Tibial nerve (tissue), 4 donors: ENCODE results near the gene LECT2. TPM values are rescaled to one million over a fixed set of nuclear protein-coding genes. Genes with fewer than 3 reads are reported as not detected.

Experiments
- DNase-seq, 2 donors: peaks; one replicate each; pipeline ENCODE4 v3.0.0-alpha.2; 2019; ENCODE audit warnings: low spot score in 2 of 2
- H3K27ac ChIP-seq, 4 donors: fragments of 200-600 bp; sonication (generic) in 3 of 4; one replicate each; pipeline ENCODE4 v1.5.1; 2017 to 2019; ENCODE audit warnings: mild to moderate bottlenecking in 1 of 4
- H3K27me3 ChIP-seq, 2 donors: fragments of 200-600 bp; sonication (generic) in 1 of 2; one replicate each; pipeline versions ENCODE4 v1.5.1 to v1.6.0; 2017 to 2019
- H3K36me3 ChIP-seq, 3 donors: fragments of 200-600 bp; sonication (generic); one replicate each; pipeline ENCODE4 v1.5.1; 2018 to 2019
- H3K4me1 ChIP-seq, 4 donors: fragments of 200-600 bp; sonication (generic) in 3 of 4; one replicate each; pipeline ENCODE4 v1.5.1; 2017 to 2019
- H3K4me3 ChIP-seq, 4 donors: fragments of 200-600 bp; sonication (generic) in 3 of 4; one replicate each; pipeline ENCODE4 v1.5.1; 2017 to 2019; ENCODE audit warnings: mild to moderate bottlenecking in 1 of 4, moderate library complexity in 1 of 4
- H3K9me3 ChIP-seq, 4 donors: fragments of 200-600 bp; sonication (generic) in 3 of 4; one replicate each; pipeline ENCODE4 v1.5.1; 2017 to 2019
- EP300 ChIP-seq, 2 donors: sonication (generic); formaldehyde crosslinking; IDR thresholded peaks; one replicate each; pipeline ENCODE4 v1.6.1; 2017; ENCODE audit warnings: antibody characterized with exemption in 2 of 2, mild to moderate bottlenecking in 1 of 2
- POLR2A ChIP-seq, 2 donors: fragments of 450-650 bp; IDR thresholded peaks; one replicate each; pipeline ENCODE4 v1.6.1; 2017; ENCODE audit warnings: antibody characterized with exemption in 2 of 2, mild to moderate bottlenecking in 2 of 2, moderate library complexity in 2 of 2
- WGBS, 2 donors: methylation state at CpG; one replicate each; pipeline ENCODE4 v1.1.5; 2018; 5-methylcytosine and 5-hydroxymethylcytosine counted together
- total RNA-seq, 4 donors: library from RNA; depleted of rRNA; stranded (reverse); fragments of >200 nt; gene quantifications; one replicate each; pipeline ENCODE4 v1.1.0, GENCODE V29; 2016
- TF ChIP-seq, protein P1 (sequence below), 5 experiments: fragments of 200-600 bp in 3 of 5; fragments of 450-650 bp in 2 of 5; sonication (generic) in 3 of 5; IDR thresholded peaks; one replicate each; pipeline ENCODE4 v1.5.1; 2016 to 2019; ENCODE audit warnings: antibody characterized with exemption in 5 of 5, mild to moderate bottlenecking in 3 of 5, moderate library complexity in 2 of 5

Gene LECT2
- total RNA-seq, 4 donors from 2014 or later = not detected

GRCh38 chr5:135944564-135944963, 10.2 kb downstream of the LECT2 start:
- Histone ChIP-seq H3K9me3 (no peaks in the 10 kb centered on the region), H3K27me3 (peaks cover 0 to 4% of the 10 kb centered on the region in 2 donors), H3K36me3 (no peaks in the 10 kb centered on the region), H3K4me3 (no peak overlapping the region), H3K27ac (no peak overlapping the region), H3K4me1 (no peaks in the 10 kb centered on the region)
- DNase-seq = no peak
- TF ChIP-seq POLR2A (IDR thresholded peaks at IDR 0.05) (no peak), EP300 (IDR thresholded peaks at IDR 0.05) (no peak)
- TF ChIP-seq, protein P1, sequence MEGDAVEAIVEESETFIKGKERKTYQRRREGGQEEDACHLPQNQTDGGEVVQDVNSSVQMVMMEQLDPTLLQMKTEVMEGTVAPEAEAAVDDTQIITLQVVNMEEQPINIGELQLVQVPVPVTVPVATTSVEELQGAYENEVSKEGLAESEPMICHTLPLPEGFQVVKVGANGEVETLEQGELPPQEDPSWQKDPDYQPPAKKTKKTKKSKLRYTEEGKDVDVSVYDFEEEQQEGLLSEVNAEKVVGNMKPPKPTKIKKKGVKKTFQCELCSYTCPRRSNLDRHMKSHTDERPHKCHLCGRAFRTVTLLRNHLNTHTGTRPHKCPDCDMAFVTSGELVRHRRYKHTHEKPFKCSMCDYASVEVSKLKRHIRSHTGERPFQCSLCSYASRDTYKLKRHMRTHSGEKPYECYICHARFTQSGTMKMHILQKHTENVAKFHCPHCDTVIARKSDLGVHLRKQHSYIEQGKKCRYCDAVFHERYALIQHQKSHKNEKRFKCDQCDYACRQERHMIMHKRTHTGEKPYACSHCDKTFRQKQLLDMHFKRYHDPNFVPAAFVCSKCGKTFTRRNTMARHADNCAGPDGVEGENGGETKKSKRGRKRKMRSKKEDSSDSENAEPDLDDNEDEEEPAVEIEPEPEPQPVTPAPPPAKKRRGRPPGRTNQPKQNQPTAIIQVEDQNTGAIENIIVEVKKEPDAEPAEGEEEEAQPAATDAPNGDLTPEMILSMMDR (IDR thresholded peaks at IDR 0.05) = no peak

- Histone ChIP-seq H3K4me1 (no peaks in the 10 kb centered on the region), H3K27me3 (peaks cover 0 to 10% of the 10 kb centered on the region in 2 donors), H3K9me3 (no peaks in the 10 kb centered on the region), H3K27ac (no peak overlapping the region), H3K4me3 (no peak overlapping the region), H3K36me3 (no peaks in the 10 kb centered on the region)
- DNase-seq = no peak
- WGBS, 2 donors = 64 to 73% methylated on average over 3 of the region's 3 CpGs
- TF ChIP-seq POLR2A (IDR thresholded peaks at IDR 0.05) = no peak
- TF ChIP-seq, protein P1 (IDR thresholded peaks at IDR 0.05) = no peak
- TF ChIP-seq EP300 (IDR thresholded peaks at IDR 0.05) = no peak
Observed at GRCh38 chr5:135942202-135942771, 12.5 kb downstream of the LECT2 start.

DNA sequence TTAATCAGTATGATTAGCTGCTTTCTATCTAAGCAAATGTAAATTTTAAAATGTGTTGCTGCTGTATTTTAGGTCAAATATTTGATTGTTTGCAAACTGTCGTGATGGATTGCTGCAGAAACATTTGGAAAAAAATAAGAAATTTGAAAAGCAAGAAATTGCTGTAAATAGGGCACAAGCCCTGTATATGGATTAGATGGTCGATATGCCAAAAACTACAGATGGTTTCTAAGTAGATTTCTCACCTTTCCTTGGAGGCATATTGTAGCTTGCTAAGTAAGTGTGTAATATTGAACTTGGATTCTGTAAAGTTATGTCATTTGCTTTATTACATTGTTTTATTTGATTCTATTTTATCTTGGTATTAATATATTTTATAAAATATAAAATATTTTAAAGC, 13.1 kb downstream of the LECT2 start:
- Histone ChIP-seq H3K27ac (no peak overlapping the region), H3K4me1 (no peaks in the 10 kb centered on the region), H3K9me3 (no peaks in the 10 kb centered on the region), H3K36me3 (no peaks in the 10 kb centered on the region), H3K4me3 (no peak overlapping the region), H3K27me3 (peaks cover 0 to 10% of the 10 kb centered on the region in 2 donors)
- no peak for TF ChIP-seq POLR2A (IDR thresholded peaks at IDR 0.05)
- TF ChIP-seq, protein P1 (IDR thresholded peaks at IDR 0.05) = no peak
- no peak for TF ChIP-seq EP300 (IDR thresholded peaks at IDR 0.05)
- DNase-seq = no peak
- WGBS, 2 donors = 85 to 86% methylated on average over 2 of the region's 2 CpGs

DNA sequence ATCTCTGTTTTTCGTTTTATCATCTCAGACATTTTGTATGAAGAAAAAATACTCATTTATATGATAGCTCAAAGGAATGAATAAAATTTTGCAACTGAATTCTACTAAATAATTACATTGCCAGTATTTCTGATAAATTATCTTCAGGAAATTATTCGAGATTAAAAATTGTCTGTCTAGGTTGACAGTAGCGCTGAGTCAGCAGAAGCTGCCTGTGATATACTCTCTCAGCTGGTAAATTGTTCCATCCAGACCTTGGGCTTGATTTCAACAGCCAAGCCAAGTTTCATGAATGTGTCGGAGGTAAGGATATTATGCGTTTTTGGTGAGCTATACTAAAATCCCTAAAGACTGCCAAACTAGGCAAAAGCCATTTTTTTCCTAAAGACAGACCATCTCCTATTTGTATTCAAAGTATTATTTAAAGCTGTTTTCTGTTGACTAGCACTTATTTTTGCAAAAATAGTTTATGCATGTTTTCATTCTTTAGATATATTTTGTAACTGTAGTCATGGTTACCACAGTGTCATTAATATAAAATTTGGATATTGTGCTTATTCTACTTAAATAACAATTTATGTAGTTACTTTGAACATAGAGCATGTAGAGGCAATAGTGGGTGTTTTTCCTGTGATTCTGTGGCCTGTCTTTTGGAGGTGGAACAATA, 17.4 kb downstream of the LECT2 start:
- no peaks in the 10 kb centered on the region for H3K9me3 ChIP-seq
- H3K4me1 ChIP-seq = no peaks in the 10 kb centered on the region
- TF ChIP-seq EP300 (IDR thresholded peaks at IDR 0.05) = no peak
- no peak for TF ChIP-seq POLR2A (IDR thresholded peaks at IDR 0.05)
- no peaks in the 10 kb centered on the region for H3K36me3 ChIP-seq
- peaks cover 0 to 17% of the 10 kb centered on the region in 2 donors for H3K27me3 ChIP-seq
- 89 to 91% methylated on average over 5 of the region's 5 CpGs for WGBS, 2 donors
- H3K27ac ChIP-seq = no peak overlapping the region
- DNase-seq = no peak
- H3K4me3 ChIP-seq = no peak overlapping the region

DNA sequence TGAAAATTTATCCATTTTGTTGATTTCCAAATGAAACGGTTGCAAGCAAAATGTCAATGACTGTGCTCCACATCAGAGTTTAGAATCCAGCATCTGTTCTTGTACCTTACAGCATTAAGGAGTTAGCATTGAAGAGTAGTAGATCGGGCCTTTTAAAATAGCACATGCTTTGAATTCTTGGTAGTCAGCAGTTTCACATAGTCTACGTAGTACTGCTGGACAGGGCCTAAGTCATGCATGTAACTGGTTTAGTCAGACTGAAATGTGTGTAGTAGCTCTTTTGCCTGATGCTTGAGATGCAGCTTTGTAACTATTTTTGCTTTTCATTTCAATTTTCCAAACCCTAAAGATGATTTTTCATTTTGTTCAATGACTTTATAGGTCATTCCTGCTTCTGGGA, 19.8 kb downstream of the LECT2 start:
- H3K27me3 ChIP-seq = peaks cover 0 to 41% of the 10 kb centered on the region in 2 donors
- peaks cover 0 to 11% (median 0%) of the 10 kb centered on the region in 4 donors for H3K4me1 ChIP-seq
- H3K36me3 ChIP-seq = no peaks in the 10 kb centered on the region
- TF ChIP-seq, protein P1 (IDR thresholded peaks at IDR 0.05) = no peak
- TF ChIP-seq POLR2A (IDR thresholded peaks at IDR 0.05) (no peak), EP300 (IDR thresholded peaks at IDR 0.05) (no peak)
- DNase-seq = no peak
- WGBS, 2 donors = 40 to 49% methylated on average over 3 of the region's 3 CpGs
- H3K27ac ChIP-seq = no peak overlapping the region
- no peaks in the 10 kb centered on the region for H3K9me3 ChIP-seq
- H3K4me3 ChIP-seq = no peak overlapping the region
